T follicular helper cell (primary cell): ENCODE measurements around the gene ABCF2.
A peak's percentile ranks its signal among the peaks of the same experiment; 100 is the strongest.

ENCODE experiments used
- DNase-seq: peaks from one replicate; pipeline ENCODE4 v3.0.0-alpha.2; 2020; ENCODE audit warnings: low read depth

The ABCF2 gene

GRCh38 chr7:151252961-151253711 lies 26.1 kb upstream of the ABCF2 start:
- no peak for DNase-seq

GRCh38 chr7:151252561-151252835 lies 25.5 kb upstream of the ABCF2 start:
- no peak for DNase-seq

DNA sequence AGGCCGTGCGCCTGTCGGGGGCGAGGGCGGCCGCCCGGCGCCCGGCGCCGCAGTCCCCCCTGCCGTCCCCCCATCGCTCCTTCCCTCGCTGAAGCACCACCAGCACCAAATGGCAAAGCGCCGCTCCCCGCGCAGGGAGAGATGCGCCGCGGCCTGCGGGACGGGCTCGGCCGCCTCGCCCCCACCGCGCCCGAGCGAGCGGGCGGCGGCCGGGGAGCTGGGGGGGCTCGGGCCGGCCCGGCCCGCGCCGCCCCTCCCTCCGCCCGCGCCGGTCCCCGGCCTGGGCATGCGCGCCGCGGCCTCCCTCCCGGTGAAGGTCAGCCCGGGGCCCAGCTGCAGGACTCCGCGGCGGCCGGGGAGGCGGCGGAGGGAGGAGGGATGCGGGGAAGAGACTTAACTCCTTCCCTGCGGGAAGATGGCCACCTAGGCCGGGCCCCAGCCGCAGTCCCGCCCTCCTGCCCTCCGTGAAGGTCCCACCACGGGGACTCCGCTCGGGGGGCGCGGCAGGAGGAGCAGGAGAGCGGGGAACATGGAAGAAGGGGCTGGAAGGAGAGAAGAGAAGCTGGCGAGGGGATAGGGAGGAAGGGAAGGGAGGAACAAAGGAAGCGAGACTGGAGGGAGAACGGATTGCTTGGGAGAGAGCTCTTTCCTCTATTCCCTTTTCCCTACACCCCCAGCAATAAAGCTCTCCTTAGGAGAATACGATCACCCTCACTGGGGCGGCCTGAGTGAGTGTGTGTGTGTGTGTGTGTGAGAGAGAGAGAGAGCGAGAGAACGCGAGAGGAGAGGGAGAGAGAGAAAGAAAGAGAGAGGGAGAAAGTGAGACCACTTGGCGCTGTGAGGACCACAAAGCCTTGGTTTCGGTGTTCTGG lies 24.9 kb upstream of the ABCF2 start:
- no peak for DNase-seq

DNA sequence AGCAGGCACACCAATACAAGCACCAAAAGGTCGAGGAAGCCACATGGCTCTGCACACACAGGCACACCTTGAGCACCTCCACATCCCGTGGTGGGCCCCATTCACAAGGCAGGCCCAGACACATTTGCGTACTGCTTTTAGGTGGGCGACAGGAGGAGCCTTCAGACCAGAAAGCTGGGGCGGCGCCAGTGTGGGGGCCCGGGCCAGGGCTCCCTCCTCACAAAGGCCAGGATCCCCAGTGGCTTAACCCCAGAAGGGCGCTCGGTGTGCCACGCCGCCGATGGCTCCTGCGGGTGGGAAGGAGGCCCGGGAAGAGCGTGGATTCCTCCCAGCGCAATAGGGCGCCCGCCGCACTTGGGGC lies 24.3 kb upstream of the ABCF2 start:
- no peak for DNase-seq

- DNase-seq: no peak
Measured at GRCh38 chr7:151250181-151251132, 23.5 kb upstream of the ABCF2 start.

- no peak for DNase-seq
Measured at GRCh38 chr7:151249732-151250072, 22.7 kb upstream of the ABCF2 start.

GRCh38 chr7:151249034-151249731 lies 22.2 kb upstream of the ABCF2 start:
- no peak for DNase-seq

DNA sequence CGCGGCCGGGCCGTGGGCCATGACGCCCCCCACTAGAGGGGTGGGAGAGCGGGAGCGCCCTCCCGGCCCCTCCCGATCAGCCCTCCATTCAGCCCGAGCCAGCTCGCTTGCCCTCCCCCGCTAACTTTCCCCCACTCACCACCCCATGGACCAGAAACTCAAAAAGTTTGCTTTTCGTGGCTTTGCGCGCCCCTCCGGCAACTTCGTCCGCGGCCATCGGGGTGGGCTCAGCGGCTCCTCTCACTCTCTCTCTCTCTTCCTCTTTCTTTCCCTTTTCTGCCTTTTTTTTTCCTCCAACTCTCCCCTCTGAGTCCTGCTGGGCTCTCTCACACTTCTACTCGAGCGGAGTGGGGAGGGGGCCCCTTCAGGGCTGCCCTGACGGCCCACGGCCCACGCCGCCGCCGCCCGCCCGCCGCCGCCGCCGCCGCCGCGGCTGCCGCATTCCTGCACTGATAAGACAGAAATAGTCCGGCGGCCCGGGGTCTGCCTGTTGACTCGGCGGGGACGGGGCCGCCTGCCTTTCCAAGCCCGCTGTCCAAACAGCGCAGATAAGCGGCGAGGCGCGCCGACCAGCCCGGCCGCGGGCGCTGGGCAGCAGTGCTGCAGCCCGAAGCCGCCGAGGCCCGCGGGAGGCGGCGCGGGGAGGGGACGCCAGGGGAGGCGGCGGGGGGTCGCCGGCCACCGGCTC lies 21.5 kb upstream of the ABCF2 start, which contains the start of gene SMARCD3:
Gene SMARCD3, minus strand, starts transcription at position 349 of the 688 bp plus-strand sequence. Its CDS starts 132 bp downstream, at position 217.
- DNase-seq: no peak

DNA sequence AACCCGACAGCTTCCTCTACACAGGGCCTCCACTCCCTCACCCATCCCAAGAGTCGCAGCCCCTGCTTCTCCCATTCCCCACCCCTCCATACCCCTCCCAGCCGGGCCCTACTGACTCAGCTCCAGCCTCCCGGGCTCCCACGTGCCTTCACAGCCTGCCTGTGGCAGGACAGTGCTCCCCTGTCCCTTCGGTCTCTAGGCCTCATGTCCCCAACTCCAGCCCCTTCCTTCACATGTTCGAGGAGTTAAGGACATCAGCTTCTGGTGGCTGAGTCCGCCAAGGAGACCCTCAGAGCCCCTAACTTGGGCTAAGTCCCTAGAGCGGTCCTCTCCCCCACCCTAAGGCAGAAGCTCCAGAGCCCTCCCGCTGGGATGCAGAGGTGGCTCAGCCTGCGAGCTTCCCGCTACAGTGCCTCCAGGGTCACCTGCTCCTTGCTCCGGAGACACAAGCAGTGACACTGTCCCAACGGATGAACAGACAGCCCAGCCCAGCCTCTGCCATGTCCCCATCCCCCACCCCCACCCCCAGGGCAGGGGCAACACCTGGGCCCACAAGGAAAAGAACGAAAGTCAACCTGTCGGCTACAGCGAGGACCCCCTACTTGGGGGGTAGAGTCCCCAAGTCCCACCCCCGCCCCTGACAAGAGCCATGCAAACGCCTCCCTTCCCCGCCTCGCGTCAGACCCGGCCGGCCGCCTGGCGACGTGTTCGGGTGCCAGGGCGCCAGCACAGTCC lies 20.8 kb upstream of the ABCF2 start:
- no peak for DNase-seq

GRCh38 chr7:151246851-151247580 lies 20.0 kb upstream of the ABCF2 start:
- no peak for DNase-seq

DNA sequence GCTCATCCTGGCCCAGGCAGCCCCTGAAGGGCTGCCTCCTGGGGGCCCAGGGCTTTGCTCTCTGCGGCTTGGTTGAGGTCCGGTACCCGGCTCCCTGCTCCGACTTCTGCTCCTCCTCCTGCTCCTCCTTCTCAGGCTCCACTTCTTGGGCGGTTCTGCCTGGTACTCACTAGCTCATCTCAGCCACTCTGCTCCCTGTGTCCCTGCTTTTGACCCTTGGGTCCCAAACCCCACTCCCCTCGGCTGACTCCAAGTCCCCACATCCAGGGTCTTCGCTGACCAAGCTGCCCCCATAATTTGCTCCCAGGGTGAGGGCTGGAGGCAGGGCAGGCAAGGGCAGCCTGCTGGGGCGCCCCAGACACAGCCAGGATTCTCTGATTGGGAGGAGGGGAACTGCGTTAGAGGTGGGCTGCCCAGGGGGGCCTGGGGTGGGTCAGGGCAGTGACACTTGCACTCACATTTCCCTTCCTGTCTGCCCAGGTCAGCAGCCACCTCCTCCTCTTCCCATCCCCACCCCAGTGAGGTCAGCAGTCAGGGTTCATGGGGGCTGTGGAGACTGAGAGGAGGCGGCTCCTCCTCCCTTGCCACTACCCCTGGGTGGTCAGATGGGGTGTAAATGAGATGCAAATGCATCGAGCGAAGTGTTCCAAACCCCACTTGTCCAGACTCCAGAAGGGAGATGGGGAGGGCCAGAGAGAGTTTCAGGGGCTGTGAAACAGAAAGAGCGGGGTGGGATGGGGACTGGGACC lies 19.3 kb upstream of the ABCF2 start:
- DNase-seq: no peak

DNA sequence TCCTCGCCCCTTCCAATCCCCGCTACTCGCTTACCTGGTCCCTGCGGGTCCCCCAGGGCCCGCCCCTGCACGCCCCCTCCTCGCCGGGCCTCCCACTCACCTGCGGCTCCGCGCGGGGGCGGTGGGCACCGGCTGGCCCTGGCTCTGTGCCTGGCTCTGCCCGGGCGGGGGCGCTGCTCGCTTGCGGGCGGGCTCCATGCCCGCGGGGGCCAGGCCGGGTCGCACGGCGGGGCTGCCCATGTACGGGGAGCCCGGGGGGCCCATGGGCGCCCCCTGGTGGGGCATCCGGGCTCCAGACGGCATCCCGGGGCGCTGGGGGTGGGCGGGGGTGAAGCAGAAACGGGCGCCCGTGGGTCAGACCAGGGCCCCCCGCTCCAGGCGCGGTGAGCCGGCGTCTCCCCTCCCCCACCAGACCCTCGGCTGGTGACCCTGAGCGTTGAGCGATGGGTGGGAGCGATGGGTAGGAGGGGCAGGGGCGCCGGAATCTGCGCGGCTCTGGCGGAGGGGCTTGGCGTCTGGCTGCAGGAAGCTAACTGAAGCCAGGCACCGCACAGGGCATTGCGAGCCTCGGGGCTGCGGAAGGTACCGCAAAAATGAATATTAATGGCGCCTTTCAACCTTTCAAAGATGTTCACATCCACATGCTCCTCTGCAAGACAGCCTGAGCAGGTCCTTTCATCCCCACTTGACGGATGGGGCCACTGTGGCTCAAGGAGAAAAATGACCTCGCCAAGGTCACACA lies 18.5 kb upstream of the ABCF2 start:
- peak; percentile 53 for DNase-seq

GRCh38 chr7:151244841-151245346 lies 17.9 kb upstream of the ABCF2 start:
- no peak for DNase-seq

GRCh38 chr7:151244196-151244840 lies 17.3 kb upstream of the ABCF2 start:
- DNase-seq: peak; percentile 36

DNA sequence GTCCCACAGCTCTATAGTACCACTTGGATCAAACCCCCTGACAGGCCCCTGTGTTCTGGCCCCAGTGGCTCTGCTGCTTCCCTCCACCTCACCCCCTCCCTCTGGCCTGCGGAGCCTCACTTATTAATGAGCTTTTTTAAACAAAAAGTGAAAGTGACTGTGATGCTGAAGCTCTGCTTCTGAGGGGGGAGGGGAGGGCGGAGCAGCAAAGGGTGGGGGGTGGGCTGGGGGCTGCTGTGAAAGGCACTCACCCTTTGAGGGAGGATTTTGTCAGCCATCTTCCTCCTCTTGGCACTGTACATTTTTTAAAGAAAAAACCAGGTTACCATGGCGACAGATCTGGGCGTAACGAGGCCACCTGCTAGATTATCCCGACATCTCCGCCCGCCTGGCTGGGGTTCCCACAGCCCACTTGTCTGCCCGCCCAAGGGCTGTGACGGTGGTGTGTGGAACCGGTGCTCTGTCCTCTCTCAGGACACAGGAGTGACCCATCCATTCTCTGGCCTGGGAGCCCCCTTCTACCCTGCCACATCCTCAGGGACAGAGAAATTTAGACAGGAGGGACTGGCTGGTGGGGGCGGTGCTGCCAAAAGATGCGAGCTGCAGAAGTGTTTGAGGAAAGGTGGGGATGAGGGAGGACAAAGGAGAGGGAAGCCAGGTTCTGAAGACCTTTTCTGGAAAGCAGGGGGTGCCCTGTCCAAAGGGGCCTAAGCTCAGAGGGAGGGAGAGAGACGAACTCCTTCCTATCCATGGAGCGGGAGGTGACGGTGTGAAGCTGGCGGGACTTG lies 16.6 kb upstream of the ABCF2 start:
- peak; percentile 42 for DNase-seq

DNA sequence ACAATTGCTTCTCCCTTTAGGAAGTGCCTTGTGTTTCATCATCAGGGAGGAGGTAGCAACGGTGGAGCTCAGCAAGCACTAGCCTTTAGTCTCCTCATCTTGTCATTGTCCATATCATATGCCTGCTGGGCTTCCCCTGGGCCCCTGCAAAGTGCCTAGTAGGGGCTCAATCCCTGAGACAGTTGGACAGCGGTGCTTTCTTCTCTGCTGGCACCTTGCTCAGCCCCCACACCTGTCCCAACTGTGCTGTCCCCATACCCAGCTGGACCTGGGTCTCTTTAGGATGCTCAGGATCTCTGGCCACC lies 16.0 kb upstream of the ABCF2 start:
- no peak for DNase-seq
